ENCODE results near the gene PCIF1.
"Not testable (repeated sequence)": the region's sequence is repeated elsewhere in the genome, so short reads cannot be mapped to it uniquely, and the experiment has no call there.

PCIF1 gene

GRCh38 chr20:45934586-45935415 is at the start of gene PCIF1:
Gene PCIF1, plus strand, starts transcription at chr20:45934683. Its CDS starts 4,317 bp downstream, at chr20:45939000.
- in situ Hi-C loops (cut with HindIII; ENCODE audit: low sequenced_read_pairs), result loop anchor here (25.0 kb wide), 1 partner anchor 122 kb away; the partner anchor contains the start of gene UBE2C

- in situ Hi-C loops (cut with HindIII; ENCODE audit: low sequenced_read_pairs), result no loop called here
Observed at GRCh38 chr20:45886590-45887345, 47.7 kb upstream of the PCIF1 start.

GRCh38 chr20:45887346-45887715 is 47.2 kb upstream of the PCIF1 start, which contains the start of gene SPATA25:
Gene SPATA25, minus strand, starts transcription at chr20:45887622. Its CDS starts 32 bp downstream, at chr20:45887590.
- in situ Hi-C loops (cut with HindIII; ENCODE audit: low sequenced_read_pairs), result no loop called here

- in situ Hi-C loops (cut with HindIII; ENCODE audit: low sequenced_read_pairs), result no loop called here
Observed at GRCh38 chr20:45888681-45889080, 45.8 kb upstream of the PCIF1 start.

GRCh38 chr20:45890077-45890984 is 44.2 kb upstream of the PCIF1 start:
- in situ Hi-C loops (cut with HindIII; ENCODE audit: low sequenced_read_pairs), result no loop called here

GRCh38 chr20:45890985-45891983 is 43.2 kb upstream of the PCIF1 start, which contains the start of the genes CTSA and NEURL2:
Gene CTSA, plus strand, starts transcription at chr20:45891335. Its CDS starts 234 bp downstream, at chr20:45891569.
Gene NEURL2, minus strand, starts transcription at chr20:45891208. Its CDS starts 217 bp downstream, at chr20:45890991.
- in situ Hi-C loops (cut with HindIII; ENCODE audit: low sequenced_read_pairs), result no loop called here

- in situ Hi-C loops (cut with HindIII; ENCODE audit: low sequenced_read_pairs), result no loop called here
Observed at GRCh38 chr20:45892049-45892825, 42.2 kb upstream of the PCIF1 start.

- in situ Hi-C loops (cut with HindIII; ENCODE audit: low sequenced_read_pairs), result no loop called here
Observed at GRCh38 chr20:45892828-45893500, 41.5 kb upstream of the PCIF1 start.

- in situ Hi-C loops (cut with HindIII; ENCODE audit: low sequenced_read_pairs), result no loop called here
Observed at GRCh38 chr20:45893831-45894230, 40.7 kb upstream of the PCIF1 start.

GRCh38 chr20:45894797-45895196 is 39.7 kb upstream of the PCIF1 start:
- in situ Hi-C loops (cut with HindIII; ENCODE audit: low sequenced_read_pairs), result no loop called here

GRCh38 chr20:45896641-45897161 is 37.8 kb upstream of the PCIF1 start:
- in situ Hi-C loops (cut with HindIII; ENCODE audit: low sequenced_read_pairs), result no loop called here

- in situ Hi-C loops (cut with HindIII; ENCODE audit: low sequenced_read_pairs), result no loop called here
Observed at GRCh38 chr20:45897289-45897688, 37.2 kb upstream of the PCIF1 start.

- in situ Hi-C loops (cut with HindIII; ENCODE audit: low sequenced_read_pairs), result no loop called here
Observed at GRCh38 chr20:45897692-45898091, 36.8 kb upstream of the PCIF1 start.

- in situ Hi-C loops (cut with HindIII; ENCODE audit: low sequenced_read_pairs), result no loop called here
Observed at GRCh38 chr20:45898285-45898684, 36.2 kb upstream of the PCIF1 start.

GRCh38 chr20:45899046-45899835 is 35.2 kb upstream of the PCIF1 start:
- in situ Hi-C loops (cut with HindIII; ENCODE audit: low sequenced_read_pairs), result no loop called here

- in situ Hi-C loops (cut with HindIII; ENCODE audit: low sequenced_read_pairs), result not testable (repeated sequence)
Observed at GRCh38 chr20:45901332-45901731, 33.2 kb upstream of the PCIF1 start.

GRCh38 chr20:45902199-45902701 is 32.2 kb upstream of the PCIF1 start:
- in situ Hi-C loops (cut with HindIII; ENCODE audit: low sequenced_read_pairs), result no loop called here
